GOT3 (cell line): Measurements from ENCODE around the gene CMTM3.
"Not testable (repeated sequence)": the region's sequence is repeated elsewhere in the genome, so short reads cannot be mapped to it uniquely, and the experiment has no call there.

ENCODE experiments used
- DNase-seq: peaks from one replicate; lab custom pipeline; 2025; ENCODE audit warnings: mixed read lengths; lab: John Stamatoyannopoulos, UW

Gene CMTM3

GRCh38 chr16:66636199-66636598 lies 31.7 kb downstream of the CMTM3 start:
- no peak for DNase-seq

GRCh38 chr16:66637806-66638205 lies 33.3 kb downstream of the CMTM3 start:
- no peak for DNase-seq

- DNase-seq = no peak
Measured at GRCh38 chr16:66639091-66639885, 34.8 kb downstream of the CMTM3 start.

GRCh38 chr16:66640724-66641314 lies 36.3 kb downstream of the CMTM3 start:
- DNase-seq = no peak

- DNase-seq = no peak
Measured at GRCh38 chr16:66641387-66641786, 36.9 kb downstream of the CMTM3 start.

GRCh38 chr16:66647866-66648265 lies 43.4 kb downstream of the CMTM3 start:
- DNase-seq = no peak

- no peak for DNase-seq
Measured at GRCh38 chr16:66649167-66649566, 44.7 kb downstream of the CMTM3 start.

GRCh38 chr16:66649636-66650205 lies 45.2 kb downstream of the CMTM3 start:
- DNase-seq = no peak

- DNase-seq = peak; percentile 47
Measured at GRCh38 chr16:66650707-66651473, 46.4 kb downstream of the CMTM3 start.

- no peak for DNase-seq
Measured at GRCh38 chr16:66651474-66651765, 46.9 kb downstream of the CMTM3 start.

- no peak for DNase-seq
Measured at GRCh38 chr16:66651965-66652364, 47.5 kb downstream of the CMTM3 start.

- DNase-seq = no peak
Measured at GRCh38 chr16:66652661-66653360, 48.3 kb downstream of the CMTM3 start.

- DNase-seq = no peak
Measured at GRCh38 chr16:66653581-66654350, 49.3 kb downstream of the CMTM3 start.

- DNase-seq = no peak
Measured at GRCh38 chr16:66656547-66656946, 52.0 kb downstream of the CMTM3 start.

- no peak for DNase-seq
Measured at GRCh38 chr16:66658143-66658859, 53.8 kb downstream of the CMTM3 start.

GRCh38 chr16:66658860-66659190 lies 54.3 kb downstream of the CMTM3 start:
- DNase-seq = no peak

- no peak for DNase-seq
Measured at GRCh38 chr16:66660422-66661209, 56.1 kb downstream of the CMTM3 start.

- no peak for DNase-seq
Measured at GRCh38 chr16:66661210-66661560, 56.7 kb downstream of the CMTM3 start.

- DNase-seq = not testable (repeated sequence)
Measured at GRCh38 chr16:66661671-66662346, 57.3 kb downstream of the CMTM3 start.
